NK-92 (cell line): ENCODE results near the gene RHOC.
"Not testable (repeated sequence)": the region's sequence is repeated elsewhere in the genome, so short reads cannot be mapped to it uniquely, and the experiment has no call there.

Experiments used
- DNase-seq: peaks from one replicate; lab custom pipeline; 2025; ENCODE audit not compliant: unreplicated experiment; lab: John Stamatoyannopoulos, UW

RHOC gene

GRCh38 chr1:112706505-112707220 lies at the start of gene RHOC:
TSS of gene RHOC (minus strand) at chr1:112707127. CDS start at chr1:112703799, 3,328 bp downstream.
- no peak for DNase-seq

GRCh38 chr1:112754116-112754628 lies 47.2 kb upstream of the RHOC start:
- DNase-seq: no peak

GRCh38 chr1:112748396-112748795 lies 41.5 kb upstream of the RHOC start:
- no peak for DNase-seq

- DNase-seq: no peak
Measured at GRCh38 chr1:112744009-112744578, 37.2 kb upstream of the RHOC start.

- DNase-seq: no peak
Measured at GRCh38 chr1:112743174-112744008, 36.5 kb upstream of the RHOC start.

GRCh38 chr1:112737573-112737972 lies 30.6 kb upstream of the RHOC start:
- no peak for DNase-seq

GRCh38 chr1:112735752-112736151 lies 28.8 kb upstream of the RHOC start:
- DNase-seq: no peak

GRCh38 chr1:112731451-112731850 lies 24.5 kb upstream of the RHOC start:
- no peak for DNase-seq

- DNase-seq: no peak
Measured at GRCh38 chr1:112729909-112730308, 23.0 kb upstream of the RHOC start.

- not testable (repeated sequence) for DNase-seq
Measured at GRCh38 chr1:112729011-112729410, 22.1 kb upstream of the RHOC start.

- not testable (repeated sequence) for DNase-seq
Measured at GRCh38 chr1:112728306-112728971, 21.5 kb upstream of the RHOC start.

GRCh38 chr1:112727716-112728115 lies 20.8 kb upstream of the RHOC start:
- no peak for DNase-seq

- not testable (repeated sequence) for DNase-seq
Measured at GRCh38 chr1:112724240-112724639, 17.3 kb upstream of the RHOC start.

GRCh38 chr1:112723511-112723839 lies 16.5 kb upstream of the RHOC start:
- DNase-seq: no peak

- no peak for DNase-seq
Measured at GRCh38 chr1:112722601-112723510, 15.9 kb upstream of the RHOC start.

- no peak for DNase-seq
Measured at GRCh38 chr1:112721966-112722524, 15.1 kb upstream of the RHOC start.

GRCh38 chr1:112721294-112721693 lies 14.4 kb upstream of the RHOC start:
- not testable (repeated sequence) for DNase-seq

GRCh38 chr1:112720800-112721199 lies 13.9 kb upstream of the RHOC start:
- no peak for DNase-seq

GRCh38 chr1:112719706-112720105 lies 12.8 kb upstream of the RHOC start:
- DNase-seq: no peak
